Keratinocyte (primary cell): ENCODE measurements around the gene SPG11.

Experiments
- CTCF ChIP-seq, 3 experiments: IDR thresholded peaks in 1 of 3; conservative IDR thresholded peaks in 1 of 3; optimal IDR thresholded peaks in 1 of 3; 2 replicates in 2 of 3; 3 replicates in 1 of 3; pipeline versions ENCODE3 to v1.5.1; 2011; ENCODE audit warnings: low read length in 3 of 3, mild to moderate bottlenecking in 3 of 3, moderate library complexity in 2 of 3, control low read depth in 1 of 3, inconsistent platforms in 1 of 3; ENCODE audit not compliant: insufficient read depth in 2 of 3; ENCODE audit errors: extremely low read depth in 1 of 3
- EZH2 ChIP-seq: IDR thresholded peaks from one replicate; pipeline ENCODE4 v1.6.1; 2012; ENCODE audit warnings: inconsistent platforms, mild to moderate bottlenecking, low read length, moderate library complexity

GRCh38 chr15:44569316-44569715, 94.1 kb downstream of the SPG11 start:
- no peak for TF ChIP-seq CTCF (optimal IDR thresholded peaks at IDR 0.05 in 1 of 3, IDR thresholded peaks at IDR 0.05 in 1 of 3, conservative IDR thresholded peaks at IDR 0.05 in 1 of 3; ENCODE audit: extremely low read depth in 1 of 3, insufficient read depth in 2 of 3, low read length in 3 of 3)
- no peak for TF ChIP-seq EZH2
